HG03342 (cell line): ENCODE results near the gene ALDH16A1.
"Not testable (repeated sequence)": the region's sequence is repeated elsewhere in the genome, so short reads cannot be mapped to it uniquely, and the experiment has no call there.

ENCODE experiments used
- ATAC-seq: cut with Tn5 transposase; IDR thresholded peaks from one replicate; pipeline ENCODE4 v1.9.1; 2021; ENCODE audit warnings: mild to moderate bottlenecking, moderate library complexity; ENCODE audit not compliant: unreplicated experiment

The ALDH16A1 gene

DNA sequence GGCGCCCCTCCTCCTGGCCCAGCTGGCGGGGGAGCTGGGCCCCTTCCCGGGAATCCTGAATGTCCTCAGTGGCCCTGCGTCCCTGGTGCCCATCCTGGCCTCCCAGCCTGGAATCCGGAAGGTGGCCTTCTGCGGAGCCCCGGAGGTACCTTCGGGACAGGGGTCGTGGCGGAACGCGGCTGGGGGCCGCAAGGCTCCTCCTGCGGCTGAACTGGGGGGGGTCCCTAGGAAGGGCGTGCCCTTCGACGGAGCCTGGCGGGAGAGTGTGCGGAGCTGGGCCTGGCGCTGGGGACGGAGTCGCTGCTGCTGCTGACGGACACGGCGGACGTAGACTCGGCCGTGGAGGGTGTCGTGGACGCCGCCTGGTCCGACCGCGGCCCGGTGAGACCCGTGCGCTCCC is 8.6 kb downstream of the ALDH16A1 start:
- ATAC-seq, result no peak

DNA sequence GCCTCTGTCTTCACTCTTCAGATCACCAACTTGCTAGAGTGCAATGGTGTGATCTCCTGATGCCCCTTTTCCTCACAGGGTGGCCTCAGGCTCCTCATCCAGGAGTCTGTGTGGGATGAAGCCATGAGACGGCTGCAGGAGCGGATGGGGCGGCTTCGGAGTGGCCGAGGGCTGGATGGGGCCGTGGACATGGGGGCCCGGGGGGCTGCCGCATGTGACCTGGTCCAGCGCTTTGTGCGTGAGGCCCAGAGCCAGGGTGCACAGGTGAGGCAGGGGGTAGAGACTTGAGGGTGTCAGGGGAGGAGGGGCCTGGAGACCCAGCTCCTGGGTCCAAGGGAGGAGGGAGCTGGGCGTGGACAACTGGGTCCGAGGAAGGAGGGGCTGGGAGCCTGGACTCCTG is 9.5 kb downstream of the ALDH16A1 start:
- ATAC-seq, result no peak

DNA sequence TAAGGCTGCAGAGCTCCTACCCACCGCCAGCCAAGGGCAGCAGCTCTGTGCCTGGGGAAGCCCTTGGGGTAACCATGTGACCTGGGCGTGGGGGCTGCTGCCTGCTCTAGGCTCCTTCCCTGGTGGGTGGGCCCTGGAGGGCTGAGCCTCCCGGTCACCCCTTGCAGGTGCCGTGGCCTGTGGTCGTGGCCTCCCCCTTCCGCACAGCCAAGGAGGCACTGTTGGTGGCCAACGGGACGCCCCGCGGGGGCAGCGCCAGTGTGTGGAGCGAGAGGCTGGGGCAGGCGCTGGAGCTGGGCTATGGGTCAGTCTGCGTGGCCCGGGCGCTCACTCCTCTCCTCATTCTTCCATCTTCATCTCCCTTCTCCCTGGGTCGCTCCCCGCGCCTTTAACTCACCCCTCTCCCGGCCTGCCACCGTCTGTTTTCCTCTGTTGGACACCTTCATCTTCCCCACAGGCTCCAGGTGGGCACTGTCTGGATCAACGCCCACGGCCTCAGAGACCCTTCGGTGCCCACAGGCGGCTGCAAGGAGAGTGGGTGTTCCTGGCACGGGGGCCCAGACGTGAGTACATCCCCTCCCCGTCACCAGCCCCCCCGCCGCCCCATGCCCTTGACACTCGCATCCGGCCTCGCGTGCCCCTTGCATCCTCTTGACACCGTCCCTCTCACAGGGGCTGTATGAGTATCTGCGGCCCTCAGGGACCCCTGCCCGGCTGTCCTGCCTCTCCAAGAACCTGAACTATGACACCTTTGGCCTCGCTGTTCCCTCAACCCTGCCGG is 11.1 kb downstream of the ALDH16A1 start:
- no peak for ATAC-seq

DNA sequence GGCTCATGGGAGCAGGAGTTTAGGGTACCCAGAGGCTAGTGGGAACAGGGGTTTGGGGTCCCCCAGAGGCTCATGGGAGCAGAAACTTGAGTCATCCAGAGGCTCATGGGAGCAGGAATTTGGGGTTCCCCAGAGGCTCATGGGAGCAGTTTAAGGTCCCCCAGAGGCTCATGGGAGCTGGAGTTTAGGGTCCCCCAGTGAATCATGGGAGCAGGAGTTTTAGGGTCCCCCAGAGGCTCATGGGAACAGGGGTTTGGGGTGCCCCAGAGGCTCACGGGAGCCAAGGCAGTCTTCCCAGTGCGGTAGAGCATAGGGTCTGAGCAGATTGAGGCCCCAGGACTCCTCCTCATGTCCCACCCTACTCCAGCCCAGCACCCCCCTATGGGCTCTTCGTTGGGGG is 12.3 kb downstream of the ALDH16A1 start:
- no peak for ATAC-seq

DNA sequence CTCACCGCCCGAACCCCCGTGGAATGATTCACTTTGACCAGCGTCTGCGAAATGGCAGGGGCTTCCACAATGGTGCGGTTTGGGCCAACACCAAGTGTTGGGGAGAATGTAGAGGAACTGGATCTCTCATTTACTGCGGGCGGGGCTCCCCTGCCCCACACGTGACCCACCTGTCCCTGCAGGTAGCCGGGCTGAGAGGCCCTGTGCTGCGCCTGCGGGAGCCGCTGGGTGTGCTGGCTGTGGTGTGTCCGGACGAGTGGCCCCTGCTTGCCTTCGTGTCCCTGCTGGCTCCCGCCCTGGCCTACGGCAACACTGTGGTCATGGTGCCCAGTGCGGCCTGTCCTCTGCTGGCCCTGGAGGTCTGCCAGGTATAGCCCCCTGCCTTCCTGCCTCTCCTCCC is 15.2 kb downstream of the ALDH16A1 start:
- no peak for ATAC-seq

DNA sequence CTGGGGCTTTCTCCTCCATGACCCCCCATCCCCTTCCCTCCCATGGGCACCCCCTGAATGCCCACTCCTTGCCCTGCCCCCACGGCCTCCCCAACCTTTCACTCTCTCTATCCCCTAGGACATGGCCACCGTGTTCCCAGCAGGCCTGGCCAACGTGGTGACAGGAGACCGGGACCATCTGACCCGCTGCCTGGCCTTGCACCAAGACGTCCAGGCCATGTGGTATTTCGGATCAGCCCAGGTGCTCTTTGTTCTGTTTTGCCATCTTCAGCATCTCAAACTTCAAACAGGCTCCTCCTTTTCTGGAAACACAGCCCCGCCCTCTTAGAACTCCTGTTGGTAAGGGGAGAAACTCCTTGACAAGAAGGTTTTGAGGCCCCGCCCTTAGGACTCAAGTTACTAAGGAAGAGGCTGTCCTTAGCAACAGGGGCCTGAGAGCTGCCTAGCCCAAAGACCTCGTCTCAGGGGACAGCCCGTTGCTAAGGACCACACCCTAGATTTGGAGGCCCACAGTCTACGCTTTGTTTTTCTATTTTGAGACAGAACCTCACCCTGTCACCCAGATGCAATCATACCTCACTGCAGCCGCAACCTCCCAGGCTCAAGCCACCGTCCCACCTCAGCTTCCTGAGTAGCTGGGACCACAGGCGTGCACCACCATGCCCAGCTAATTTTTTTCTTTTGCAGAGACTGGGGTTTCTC is 15.9 kb downstream of the ALDH16A1 start:
- ATAC-seq, result peak; percentile 58

DNA sequence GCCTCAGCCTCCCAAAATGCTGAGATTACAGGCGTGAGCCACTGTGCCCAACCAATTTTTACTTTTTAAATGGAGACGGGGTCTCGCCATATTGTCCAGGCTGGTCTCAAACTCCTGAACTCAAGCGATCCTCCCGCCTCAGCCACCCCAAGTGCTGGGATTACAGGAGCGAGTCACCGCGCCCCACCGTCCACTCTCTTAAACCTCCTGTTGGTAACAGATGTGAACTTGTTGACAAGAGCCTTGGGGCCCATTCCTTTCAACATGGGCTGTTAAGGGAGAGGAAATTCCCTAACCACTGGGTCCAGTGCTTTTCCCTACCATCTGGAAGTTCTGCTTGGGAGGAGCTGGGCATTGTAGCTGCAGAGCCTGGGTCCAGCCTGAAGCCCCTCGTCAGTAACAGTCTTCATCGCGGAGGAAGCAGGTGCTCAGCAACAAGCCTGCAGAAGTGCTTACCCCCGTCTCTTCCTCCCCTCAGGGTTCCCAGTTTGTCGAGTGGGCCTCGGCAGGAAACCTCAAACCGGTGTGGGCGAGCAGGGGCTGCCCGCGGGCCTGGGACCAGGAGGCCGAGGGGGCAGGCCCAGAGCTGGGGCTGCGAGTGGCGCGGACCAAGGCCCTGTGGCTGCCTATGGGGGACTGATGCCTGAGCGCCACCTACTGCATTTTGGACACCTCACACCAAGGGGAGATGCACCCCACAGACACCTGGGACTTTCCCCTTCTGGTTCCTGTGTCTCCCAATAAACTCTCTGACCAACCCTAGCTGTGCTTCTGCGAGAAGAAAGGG is 17.0 kb downstream of the ALDH16A1 start:
- peak; percentile 38 for ATAC-seq

DNA sequence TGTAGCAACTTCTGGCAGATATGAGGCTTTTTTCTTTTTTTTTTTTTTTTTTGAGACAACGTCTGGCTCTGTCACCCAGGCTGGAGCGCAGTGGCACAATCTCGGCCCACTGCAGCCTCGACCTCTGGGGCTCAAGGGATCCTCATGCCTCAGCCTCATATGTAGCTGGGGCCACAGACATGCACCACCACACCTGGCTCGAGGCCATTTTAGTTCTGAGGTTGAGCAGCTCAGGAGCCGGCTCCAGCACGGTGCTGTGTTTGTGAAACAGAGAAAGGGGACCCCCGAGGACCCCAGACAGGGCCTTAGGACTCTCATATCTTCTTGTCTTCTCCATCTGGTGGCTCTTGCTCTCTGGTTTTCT is 17.6 kb downstream of the ALDH16A1 start:
- no peak for ATAC-seq

DNA sequence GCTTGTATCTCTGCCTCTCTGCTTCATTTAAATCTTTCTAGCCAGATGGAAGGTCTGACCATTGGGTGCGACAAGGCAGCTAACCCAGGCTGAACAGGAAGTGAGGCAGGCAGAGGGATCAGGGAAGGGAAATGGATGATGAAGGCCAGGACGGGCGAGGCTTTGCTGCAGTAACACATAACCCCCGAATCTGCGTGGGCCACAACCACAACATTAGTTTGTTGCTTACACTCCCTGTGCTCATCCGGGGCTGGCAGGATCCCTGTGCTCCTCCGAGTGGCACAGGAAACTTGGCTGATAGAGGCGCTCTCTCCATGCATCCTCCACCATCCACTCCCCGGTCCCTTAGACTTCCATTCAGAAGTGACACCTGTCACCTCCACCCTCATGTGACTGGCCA is 19.9 kb downstream of the ALDH16A1 start:
- no peak for ATAC-seq

DNA sequence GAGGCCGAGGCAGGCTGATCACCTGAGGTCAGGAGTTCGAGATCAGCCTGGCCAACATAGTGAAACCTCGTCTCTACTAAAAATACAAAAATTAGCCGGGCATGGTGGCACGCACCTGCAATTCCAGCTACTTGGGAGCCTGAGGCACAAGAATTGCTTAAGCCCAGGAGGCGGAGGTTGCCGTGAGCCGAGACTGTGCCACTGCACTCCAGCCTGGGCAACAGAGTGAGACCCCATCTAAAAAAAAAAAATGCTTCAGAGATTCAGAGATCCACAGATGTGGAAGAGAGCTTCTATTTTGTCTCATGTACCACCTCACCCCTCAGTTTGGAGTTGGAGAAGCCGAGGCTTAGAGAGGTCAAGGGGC is 20.5 kb downstream of the ALDH16A1 start:
- ATAC-seq, result not testable (repeated sequence)

DNA sequence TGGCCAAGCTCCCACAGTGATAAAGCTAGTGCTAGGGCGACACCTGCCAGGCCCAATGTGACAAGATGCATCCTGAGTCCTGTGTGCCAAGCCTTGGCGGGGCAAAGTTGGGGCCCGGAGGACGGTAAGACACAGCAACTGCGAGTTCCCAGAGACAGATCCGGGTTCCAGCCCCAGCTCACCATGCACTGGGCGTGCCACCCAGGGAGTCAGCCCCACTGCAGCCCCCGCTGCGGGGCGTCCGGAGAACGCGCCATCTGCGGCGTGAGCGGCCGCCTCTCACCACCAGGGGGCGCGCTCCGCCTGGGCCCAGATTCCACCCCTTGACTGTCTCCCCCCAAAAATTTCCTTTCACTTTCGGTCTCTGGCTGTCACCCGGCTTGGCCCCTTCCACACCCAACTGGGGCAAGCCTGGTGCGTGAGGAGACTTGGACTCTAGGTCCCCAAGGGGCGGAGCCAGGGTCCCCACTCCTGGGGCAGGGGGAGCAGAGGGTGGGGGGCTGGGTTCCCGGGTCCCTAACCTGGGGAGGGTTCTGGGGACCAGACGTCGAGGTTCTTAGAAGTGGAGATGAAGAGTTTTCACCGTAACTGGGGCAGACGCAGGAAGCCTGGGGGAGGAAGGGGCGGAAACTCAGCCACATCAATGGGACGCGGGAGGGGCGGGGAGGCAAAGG is 21.0 kb downstream of the ALDH16A1 start, which contains the start of gene FLT3LG:
FLT3LG (plus strand) TSS at position 348 of the 674 bp plus-strand sequence. CDS start 425 bp downstream, outside the sequence.
- ATAC-seq, result peak; percentile 55

DNA sequence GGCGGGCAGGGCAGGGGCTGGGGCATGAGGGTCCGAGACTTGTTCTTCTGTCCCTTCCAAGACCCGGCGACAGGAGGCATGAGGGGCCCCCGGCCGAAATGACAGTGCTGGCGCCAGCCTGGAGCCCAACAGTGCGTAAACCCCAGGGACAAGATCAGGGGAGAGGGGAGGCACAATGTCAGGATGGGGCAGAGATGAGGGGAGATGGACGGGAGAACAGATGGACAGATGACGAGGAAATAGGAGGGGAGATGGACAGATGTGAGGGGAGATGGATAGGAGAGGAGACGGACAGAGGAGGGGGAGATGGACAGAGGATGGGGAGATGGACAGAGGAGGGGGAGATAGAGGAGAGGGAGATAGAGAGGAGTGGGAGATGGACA is 21.5 kb downstream of the ALDH16A1 start:
- no peak for ATAC-seq

DNA sequence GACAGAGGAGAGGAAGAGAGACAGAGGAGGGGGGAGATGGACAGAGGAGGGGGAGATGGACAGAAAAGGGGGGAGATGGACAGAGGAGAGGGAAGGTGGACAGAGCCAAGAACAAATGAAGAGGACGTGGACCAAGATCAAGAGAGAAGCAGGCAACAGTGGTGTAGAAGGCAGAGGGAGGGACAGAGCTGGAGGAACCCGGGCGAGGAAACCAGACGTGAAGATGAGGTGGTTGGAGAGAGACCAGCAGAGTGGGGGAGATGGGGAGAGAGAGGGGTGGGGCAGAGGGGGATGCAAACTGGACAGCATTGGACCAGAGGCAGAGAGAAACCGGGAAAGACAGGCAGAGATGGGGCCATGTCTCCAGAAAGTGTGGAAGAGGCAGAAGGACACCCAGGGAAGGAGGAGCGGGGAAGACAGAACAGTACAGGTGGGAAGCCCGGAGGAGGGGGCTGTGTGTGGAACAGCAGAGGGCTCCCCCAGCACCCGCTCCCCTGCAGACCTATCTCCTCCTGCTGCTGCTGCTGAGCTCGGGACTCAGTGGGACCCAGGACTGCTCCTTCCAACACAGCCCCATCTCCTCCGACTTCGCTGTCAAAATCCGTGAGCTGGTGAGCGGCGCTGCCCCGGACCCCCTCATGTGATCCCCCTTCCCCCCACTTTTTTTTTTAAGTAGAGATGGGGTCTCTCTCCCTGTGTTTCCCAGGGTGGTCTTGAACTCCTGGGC is 22.3 kb downstream of the ALDH16A1 start:
- ATAC-seq, result no peak

DNA sequence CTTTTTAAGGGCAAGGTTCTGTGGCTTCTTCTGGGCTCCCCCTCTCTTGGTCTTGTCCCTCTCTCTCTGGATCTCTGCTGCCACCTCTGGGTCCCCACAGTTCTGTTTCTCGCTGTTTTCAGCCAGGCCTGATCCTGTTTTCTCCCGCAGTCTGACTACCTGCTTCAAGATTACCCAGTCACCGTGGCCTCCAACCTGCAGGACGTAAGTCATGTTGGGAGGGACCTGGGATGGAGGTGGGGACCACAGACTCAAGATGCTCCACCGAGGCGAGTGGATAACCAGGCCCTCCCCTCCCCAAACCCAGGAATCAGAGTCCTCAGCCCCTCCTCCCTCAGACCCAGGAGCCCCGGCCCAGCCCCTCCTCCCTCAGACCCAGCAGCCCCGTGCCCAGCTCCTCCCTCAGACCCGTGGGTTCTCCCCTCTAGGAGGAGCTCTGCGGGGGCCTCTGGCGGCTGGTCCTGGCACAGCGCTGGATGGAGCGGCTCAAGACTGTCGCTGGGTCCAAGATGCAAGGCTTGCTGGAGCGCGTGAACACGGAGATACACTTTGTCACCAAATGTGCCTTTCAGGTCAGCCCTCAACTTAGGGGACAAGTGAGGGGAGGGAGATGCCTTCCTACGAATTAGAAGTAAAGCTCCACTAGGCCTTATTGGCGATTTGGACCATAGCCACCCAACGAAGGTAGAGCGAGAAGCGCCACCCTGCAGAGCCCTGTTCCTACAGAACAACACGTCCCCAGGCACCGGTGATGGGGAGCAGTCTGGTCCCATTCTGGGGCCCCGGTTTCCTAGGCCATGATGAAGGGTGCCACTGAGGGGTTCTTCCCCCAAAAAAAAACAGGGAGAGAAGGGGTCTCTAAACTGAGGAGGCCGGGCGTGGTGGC is 23.2 kb downstream of the ALDH16A1 start:
- ATAC-seq, result no peak

DNA sequence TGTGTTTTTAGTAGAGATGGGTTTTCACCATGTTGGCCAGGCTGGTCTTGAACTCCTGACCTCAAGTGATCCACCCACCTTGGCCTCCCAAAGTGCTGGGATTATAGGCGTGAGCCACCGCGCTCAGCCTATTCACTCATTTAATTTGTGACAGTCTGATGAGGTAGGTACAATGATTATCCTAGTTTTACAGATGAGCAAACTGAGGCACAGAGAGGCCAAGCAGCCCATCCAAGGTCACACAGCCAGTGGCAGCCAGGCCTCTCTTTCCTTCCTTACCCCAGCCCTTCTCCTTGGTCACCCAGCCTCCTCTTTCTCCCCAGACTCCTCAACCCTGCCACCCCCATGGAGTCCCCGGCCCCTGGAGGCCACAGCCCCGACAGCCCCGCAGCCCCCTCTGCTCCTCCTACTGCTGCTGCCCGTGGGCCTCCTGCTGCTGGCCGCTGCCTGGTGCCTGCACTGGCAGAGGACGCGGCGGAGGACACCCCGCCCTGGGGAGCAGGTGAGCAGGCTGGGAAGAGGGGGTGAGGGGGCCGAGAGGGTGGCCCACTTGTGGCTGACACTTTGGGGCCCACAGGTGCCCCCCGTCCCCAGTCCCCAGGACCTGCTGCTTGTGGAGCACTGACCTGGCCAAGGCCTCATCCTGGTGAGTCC is 27.1 kb downstream of the ALDH16A1 start:
- ATAC-seq, result no peak

DNA sequence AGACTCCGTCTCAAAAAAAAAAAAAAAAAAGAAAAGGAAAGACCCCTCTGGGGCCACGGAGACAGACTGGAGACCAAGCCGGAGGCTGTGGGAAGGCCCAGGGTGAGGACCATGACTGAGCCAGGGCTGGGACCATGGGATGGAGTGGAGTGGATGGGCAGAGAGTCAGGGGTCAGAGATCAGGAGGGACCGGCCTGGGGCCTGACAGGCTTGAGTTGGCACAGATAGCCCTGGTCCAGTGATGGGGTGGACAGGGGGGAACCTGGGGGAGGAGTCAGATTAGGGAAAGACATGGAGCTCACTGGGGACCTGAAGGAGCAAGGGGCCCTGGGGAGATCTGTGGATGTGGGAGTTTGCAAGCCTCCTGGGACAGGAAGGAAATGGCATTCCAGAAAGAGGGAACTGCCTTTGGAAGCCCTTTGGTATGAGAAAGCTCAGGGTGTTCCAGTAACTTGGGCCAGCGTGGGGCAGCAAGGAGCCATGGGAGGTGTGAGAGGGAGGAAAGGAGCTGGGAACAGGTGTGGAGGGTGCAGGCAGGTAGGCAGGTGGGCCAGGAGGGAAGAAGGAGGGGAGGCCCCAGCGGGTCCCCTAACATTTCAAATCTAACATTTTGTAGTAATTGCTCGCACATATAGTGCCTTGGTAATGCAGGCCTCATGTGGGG is 28.1 kb downstream of the ALDH16A1 start:
- no peak for ATAC-seq

DNA sequence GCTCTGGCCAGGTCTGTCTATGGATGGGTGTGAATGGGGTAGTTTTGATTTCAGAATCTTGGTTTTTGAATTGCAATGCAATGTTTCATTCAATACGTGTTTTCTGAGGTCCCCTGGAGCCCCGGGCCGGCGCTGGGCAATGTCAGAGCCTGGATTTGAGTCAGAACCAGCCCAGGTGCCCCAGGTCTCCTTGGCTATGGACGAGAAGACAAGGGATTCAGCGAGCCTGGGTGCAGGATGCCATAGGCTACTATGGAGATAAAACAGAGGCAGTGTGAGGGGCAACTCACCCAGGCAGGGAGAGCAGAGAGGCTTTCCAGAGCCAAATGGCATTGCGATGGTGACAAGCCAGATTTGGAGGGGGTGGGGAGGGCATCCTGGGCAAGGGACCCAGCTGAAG is 33.2 kb downstream of the ALDH16A1 start:
- ATAC-seq, result no peak

DNA sequence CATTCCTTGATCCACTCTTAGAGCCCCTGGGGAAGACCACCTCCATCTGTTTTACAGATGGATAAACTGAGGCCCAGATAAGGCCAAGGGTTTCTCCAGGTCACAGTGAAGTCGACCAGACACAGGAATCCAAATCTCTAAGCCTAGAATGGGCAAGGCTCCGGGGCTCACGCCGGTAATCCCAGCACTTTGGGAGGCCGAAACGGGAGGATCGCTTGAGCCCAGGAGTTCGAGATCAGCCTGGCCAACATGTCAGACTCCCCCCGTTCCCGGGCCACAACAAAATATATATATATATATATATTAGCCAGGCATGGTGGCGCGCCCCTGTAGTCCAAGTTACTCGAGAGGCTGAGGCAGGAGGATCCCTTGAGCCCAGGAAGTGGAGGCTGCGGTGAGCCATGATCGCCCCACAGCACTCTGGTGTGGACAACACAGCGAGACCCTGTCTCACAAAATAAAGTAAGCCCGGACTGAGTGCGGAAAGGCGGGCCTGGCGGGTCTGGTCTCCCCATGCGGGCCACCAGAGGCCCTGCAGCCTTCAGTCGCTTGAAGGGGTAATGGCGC is 33.8 kb downstream of the ALDH16A1 start:
- no peak for ATAC-seq
